Mesothelial cell of epicardium (in vitro differentiated cells): ENCODE results near the gene SYNGR4. TPM values are rescaled to one million over a fixed set of nuclear protein-coding genes. Genes with fewer than 3 reads are reported as not detected.

Experiments
- DNase-seq, 2 experiments: peaks; one replicate each; pipeline ENCODE4 v3.0.0; 2021; ENCODE audit warnings: low spot score in 2 of 2; ENCODE audit not compliant: unreplicated experiment in 2 of 2
- H3K27ac Mint-ChIP-seq: 2 replicates; pipeline ENCODE4 v1.8.0; 2021; ENCODE audit warnings: mixed read lengths
- H3K27me3 Mint-ChIP-seq: 2 replicates; pipeline ENCODE4 v1.8.0; 2021; ENCODE audit warnings: low read depth, mixed read lengths
- H3K36me3 Mint-ChIP-seq: 2 replicates; pipeline ENCODE4 v1.8.0; 2021; ENCODE audit warnings: mixed read lengths
- H3K4me1 Mint-ChIP-seq: 2 replicates; pipeline ENCODE4 v1.8.0; 2021; ENCODE audit warnings: mixed read lengths
- H3K4me3 Mint-ChIP-seq: 2 replicates; pipeline ENCODE4 v1.8.0; 2021; ENCODE audit warnings: mild to moderate bottlenecking, moderate library complexity, mixed read lengths
- H3K9me3 Mint-ChIP-seq: 2 replicates; pipeline ENCODE4 v1.8.0; 2021; ENCODE audit warnings: mixed read lengths
- total RNA-seq: library from RNA; stranded (reverse); gene quantifications from 3 replicates; pipeline ENCODE4 v1.2.1, GENCODE V29; 2021
- TF ChIP-seq, protein P1 (sequence below): fragments of 200-600 bp; sonication (generic); IDR thresholded peaks from one replicate; pipeline ENCODE4 v1.5.0; 2021; ENCODE audit warnings: antibody characterized with exemption; ENCODE audit not compliant: unreplicated experiment

Gene SYNGR4
- total RNA-seq, 1 donor from 2014 or later: not detected

DNA sequence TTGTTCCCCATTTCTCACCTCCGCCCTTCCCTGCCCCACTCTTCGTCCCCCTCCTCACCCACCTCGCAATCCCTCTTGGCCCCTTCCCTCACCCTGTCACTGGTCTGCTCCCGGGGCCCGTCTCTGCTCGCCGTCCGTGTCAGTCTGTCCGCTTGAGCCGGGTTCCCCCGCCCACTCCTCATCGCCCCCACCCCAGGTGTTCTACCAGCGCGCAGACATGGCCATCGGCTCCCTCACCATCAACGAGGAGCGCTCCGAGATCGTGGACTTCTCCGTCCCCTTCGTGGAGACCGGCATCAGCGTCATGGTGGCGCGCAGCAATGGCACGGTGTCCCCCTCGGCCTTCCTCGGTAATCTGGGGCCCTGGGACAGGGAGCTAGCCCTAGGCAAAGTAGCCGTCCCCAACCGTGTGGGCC lies 51.6 kb downstream of the SYNGR4 start:
- H3K4me1 Mint-ChIP-seq: peaks cover 19% of the 10 kb centered on the region
- H3K9me3 Mint-ChIP-seq: no peaks in the 10 kb centered on the region
- peaks cover 2% of the 10 kb centered on the region for H3K36me3 Mint-ChIP-seq
- no peak overlapping the region for H3K4me3 Mint-ChIP-seq
- DNase-seq: no peak
- no peak overlapping the region for H3K27ac Mint-ChIP-seq
- no peaks in the 10 kb centered on the region for H3K27me3 Mint-ChIP-seq
- TF ChIP-seq, protein P1, sequence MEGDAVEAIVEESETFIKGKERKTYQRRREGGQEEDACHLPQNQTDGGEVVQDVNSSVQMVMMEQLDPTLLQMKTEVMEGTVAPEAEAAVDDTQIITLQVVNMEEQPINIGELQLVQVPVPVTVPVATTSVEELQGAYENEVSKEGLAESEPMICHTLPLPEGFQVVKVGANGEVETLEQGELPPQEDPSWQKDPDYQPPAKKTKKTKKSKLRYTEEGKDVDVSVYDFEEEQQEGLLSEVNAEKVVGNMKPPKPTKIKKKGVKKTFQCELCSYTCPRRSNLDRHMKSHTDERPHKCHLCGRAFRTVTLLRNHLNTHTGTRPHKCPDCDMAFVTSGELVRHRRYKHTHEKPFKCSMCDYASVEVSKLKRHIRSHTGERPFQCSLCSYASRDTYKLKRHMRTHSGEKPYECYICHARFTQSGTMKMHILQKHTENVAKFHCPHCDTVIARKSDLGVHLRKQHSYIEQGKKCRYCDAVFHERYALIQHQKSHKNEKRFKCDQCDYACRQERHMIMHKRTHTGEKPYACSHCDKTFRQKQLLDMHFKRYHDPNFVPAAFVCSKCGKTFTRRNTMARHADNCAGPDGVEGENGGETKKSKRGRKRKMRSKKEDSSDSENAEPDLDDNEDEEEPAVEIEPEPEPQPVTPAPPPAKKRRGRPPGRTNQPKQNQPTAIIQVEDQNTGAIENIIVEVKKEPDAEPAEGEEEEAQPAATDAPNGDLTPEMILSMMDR: no peak

- TF ChIP-seq, protein P1: no peak
- no peak for DNase-seq
- Mint-ChIP-seq H3K36me3 (peaks cover 4% of the 10 kb centered on the region), H3K27ac (no peak overlapping the region), H3K9me3 (no peaks in the 10 kb centered on the region), H3K4me3 (no peak overlapping the region), H3K4me1 (peaks cover 19% of the 10 kb centered on the region), H3K27me3 (no peaks in the 10 kb centered on the region)
Observed at GRCh38 chr19:48417421-48417820, 53.3 kb downstream of the SYNGR4 start.

- Mint-ChIP-seq H3K9me3 (no peaks in the 10 kb centered on the region), H3K27ac (peak overlapping the region; percentile 58), H3K27me3 (no peaks in the 10 kb centered on the region), H3K4me1 (peaks cover 19% of the 10 kb centered on the region), H3K36me3 (peaks cover 4% of the 10 kb centered on the region), H3K4me3 (no peak overlapping the region)
- DNase-seq: no peak
- TF ChIP-seq, protein P1: no peak
Observed at GRCh38 chr19:48418317-48419064, 54.3 kb downstream of the SYNGR4 start.

DNA sequence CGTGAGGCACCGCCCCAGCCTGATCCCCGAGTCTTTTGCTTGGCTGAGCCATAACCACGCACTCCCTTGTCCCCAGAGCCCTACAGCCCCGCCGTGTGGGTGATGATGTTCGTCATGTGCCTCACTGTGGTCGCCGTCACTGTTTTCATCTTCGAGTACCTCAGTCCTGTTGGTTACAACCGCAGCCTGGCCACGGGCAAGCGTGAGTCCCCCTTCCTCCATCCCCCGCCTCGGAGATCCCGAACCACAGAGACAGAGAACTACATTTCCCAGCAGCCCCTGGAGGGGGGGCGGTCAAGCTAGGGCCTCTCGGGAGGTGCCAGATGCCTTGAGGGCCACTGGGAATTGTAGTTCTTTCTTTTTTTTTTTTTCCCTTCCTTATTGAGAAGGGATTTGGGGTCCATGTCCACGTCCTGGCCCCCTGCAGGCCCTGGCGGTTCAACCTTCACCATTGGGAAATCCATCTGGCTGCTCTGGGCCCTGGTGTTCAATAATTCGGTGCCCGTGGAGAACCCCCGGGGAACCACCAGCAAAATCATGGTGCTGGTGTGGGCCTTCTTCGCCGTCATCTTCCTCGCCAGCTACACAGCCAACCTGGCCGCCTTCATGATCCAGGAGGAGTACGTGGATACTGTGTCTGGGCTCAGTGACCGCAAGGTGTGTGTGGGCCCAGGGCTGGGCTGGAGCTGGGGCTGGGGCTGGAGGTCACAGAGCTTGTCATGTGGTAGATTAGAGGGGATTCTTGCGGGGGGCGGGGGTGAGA lies 55.2 kb downstream of the SYNGR4 start:
- peak overlapping the region; percentile 53 for H3K27ac Mint-ChIP-seq
- no peak for DNase-seq
- no peaks in the 10 kb centered on the region for H3K27me3 Mint-ChIP-seq
- TF ChIP-seq, protein P1: no peak
- H3K36me3 Mint-ChIP-seq: peaks cover 4% of the 10 kb centered on the region
- no peak overlapping the region for H3K4me3 Mint-ChIP-seq
- H3K9me3 Mint-ChIP-seq: no peaks in the 10 kb centered on the region
- H3K4me1 Mint-ChIP-seq: peaks cover 12% of the 10 kb centered on the region

DNA sequence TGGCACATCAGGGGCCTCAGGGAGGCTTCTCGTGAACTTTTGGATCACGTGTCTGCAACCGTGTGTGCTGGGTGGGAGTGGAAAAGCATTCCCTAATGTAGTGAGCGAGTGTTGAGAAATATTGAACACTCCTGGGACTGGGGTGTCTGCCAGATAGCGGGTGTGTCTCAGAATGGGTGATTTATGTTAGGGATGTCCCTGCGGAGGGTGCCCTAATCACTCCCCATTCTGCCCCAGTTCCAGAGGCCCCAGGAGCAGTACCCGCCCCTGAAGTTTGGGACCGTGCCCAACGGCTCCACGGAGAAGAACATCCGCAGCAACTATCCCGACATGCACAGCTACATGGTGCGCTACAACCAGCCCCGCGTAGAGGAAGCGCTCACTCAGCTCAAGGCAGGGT lies 57.4 kb downstream of the SYNGR4 start:
- TF ChIP-seq, protein P1: no peak
- no peak overlapping the region for H3K4me3 Mint-ChIP-seq
- no peak for DNase-seq
- no peaks in the 10 kb centered on the region for H3K9me3 Mint-ChIP-seq
- H3K36me3 Mint-ChIP-seq: peaks cover 2% of the 10 kb centered on the region
- no peak overlapping the region for H3K27ac Mint-ChIP-seq
- peaks cover 11% of the 10 kb centered on the region for H3K4me1 Mint-ChIP-seq
- no peaks in the 10 kb centered on the region for H3K27me3 Mint-ChIP-seq
